Psoas muscle (tissue), 8 donors: Measurements from ENCODE around the gene TMEM51. TPM values are rescaled to one million over a fixed set of nuclear protein-coding genes. Genes with fewer than 3 reads are reported as not detected.

Experiments used
- ATAC-seq, 4 donors: fragments of 200-7000 bp; cut with Tn5 transposase; one replicate each; pipeline ENCODE4 v1.9.1; 2020; ENCODE audit warnings: moderate library complexity in 3 of 4, mild to moderate bottlenecking in 2 of 4
- DNase-seq, 2 donors: peaks; one replicate each; pipeline ENCODE4 v3.0.0-alpha.2; 2020
- H3K27ac ChIP-seq: fragments of 200-600 bp; one replicate; pipeline ENCODE4 v1.8.0; 2022
- H3K27me3 ChIP-seq, 3 donors: fragments of 200-600 bp in 1 of 3; one replicate each; pipeline versions ENCODE4 v1.6.1 to v1.8.0; 2013 to 2022; ENCODE audit warnings: low read length in 2 of 3, mild to moderate bottlenecking in 2 of 3, moderate library complexity in 1 of 3; ENCODE audit not compliant: insufficient read depth in 3 of 3
- H3K36me3 ChIP-seq, 2 donors: fragments of 200-600 bp in 1 of 2; one replicate each; pipeline versions ENCODE4 v1.6.1 to v1.8.0; 2013 to 2022; ENCODE audit warnings: low read depth in 1 of 2, mild to moderate bottlenecking in 1 of 2, moderate library complexity in 1 of 2; ENCODE audit not compliant: insufficient read depth in 1 of 2
- H3K4me1 ChIP-seq: fragments of 200-600 bp; one replicate; pipeline ENCODE4 v1.8.0; 2022
- H3K4me3 ChIP-seq: fragments of 200-600 bp; one replicate; pipeline ENCODE4 v1.8.0; 2022; ENCODE audit warnings: mild to moderate bottlenecking
- H3K9me3 ChIP-seq: fragments of 200-600 bp; one replicate; pipeline ENCODE4 v1.8.0; 2022
- WGBS, 3 donors: extraction: QIAGEN DNeasy Blood & Tissue Kit; methylation state at CpG; one replicate each; pipeline versions ENCODE4 v1.1.6 to v1.1.7; 2013; 5-methylcytosine and 5-hydroxymethylcytosine counted together
- intact Hi-C, 2 donors: fragments of 100-400 bp; cut with DNase I; formaldehyde crosslinking; loops; one replicate each; pipeline versions ENCODE4 v1.11.0 to v1.14.2; 2022
- polyA plus RNA-seq, 3 donors: library from polyadenylated mRNA; stranded (reverse); fragments of 200-250 nt; gene quantifications; one replicate each; pipeline ENCODE4 v1.2.3, GENCODE V29; 2013
- total RNA-seq, 4 donors: library from RNA; stranded (reverse); fragmentation: NEBNext Ultra II Directional in 2 of 4; extraction: Animal tissue kit (Norgen Biotek cat#: 25700) in 2 of 4; gene quantifications; one replicate each; pipeline versions ENCODE4 v1.2.1 to v1.2.4, GENCODE V29; 2021 to 2023
- TF ChIP-seq, protein P1 (sequence below): fragments of 200-600 bp; IDR thresholded peaks from one replicate; pipeline ENCODE4 v1.8.0; 2022; ENCODE audit warnings: antibody characterized with exemption
- donor health status: healthy with polysubstance abuse.
- donor health status: DM: no; HTN: no; CAD: no; lungs with moderate emphysema.
- donor health status: Bipolar disorder and iron deficiency.
- donor health status: healthy.
- donor health status: DM: yes; HTN: yes; CAD: no.
- donor health status: DM: no; HTN: no; CAD: no.
- donor health status: DM: no; HTN: no; CAD: no.
- donor health status: DM: yes; HTN: yes; CAD: no.

The TMEM51 gene
- total and polyA plus RNA-seq, 7 donors: 0.67 to 1.7 (median 0.97) TPM

DNA sequence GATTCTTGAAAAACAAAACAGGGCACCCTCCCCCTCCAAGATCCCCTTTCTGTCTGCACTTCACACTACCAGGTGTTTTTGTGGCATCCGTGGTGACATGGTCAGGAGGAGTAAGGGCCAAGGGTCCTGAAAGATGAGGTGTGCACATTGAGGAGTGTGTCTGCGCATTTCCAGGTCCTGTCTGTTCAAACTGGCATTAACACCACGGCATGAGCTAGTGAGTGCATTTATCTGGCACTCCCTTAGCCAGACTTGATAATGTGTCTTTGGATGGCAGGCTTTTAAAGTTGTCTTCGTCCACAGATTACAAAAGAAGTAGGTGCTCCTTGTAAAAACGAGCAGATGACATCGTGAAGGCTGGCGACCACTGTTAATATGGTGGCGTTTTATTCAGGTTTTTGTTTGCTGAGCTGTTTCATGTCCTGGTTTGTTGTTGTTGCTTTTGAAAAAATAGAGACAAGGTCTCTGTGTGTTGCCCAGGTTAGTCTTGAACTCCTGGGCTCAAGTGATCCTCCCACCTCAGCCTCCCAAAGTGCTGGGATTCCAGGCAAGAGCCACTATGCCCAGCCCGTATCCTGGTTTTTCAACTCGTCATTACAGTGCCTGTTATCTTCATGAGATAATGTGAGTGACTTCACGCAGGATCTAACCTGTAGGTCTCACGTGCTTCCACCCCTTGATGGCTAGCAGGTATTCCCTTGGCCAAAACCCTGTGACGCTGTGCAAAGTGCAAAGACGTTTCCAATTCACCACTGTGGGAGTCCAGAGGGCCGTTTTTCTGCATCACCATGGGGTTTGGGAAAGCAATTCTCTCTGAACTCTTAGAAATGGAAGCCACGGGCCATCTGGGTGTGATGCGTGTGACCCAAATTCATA lies 4.2 kb downstream of the TMEM51 start:
- intact Hi-C loops: no loop called here
- DNase-seq (no peak), ATAC-seq (no peak)
- no peaks in the 10 kb centered on the region for H3K36me3 ChIP-seq
- no peaks in the 10 kb centered on the region for H3K9me3 ChIP-seq
- no peak overlapping the region for H3K4me3 ChIP-seq
- 83 to 86% (median 84%) methylated on average over 17 of the region's 17 CpGs for WGBS, 3 donors
- peaks cover 0 to 27% (median 2%) of the 10 kb centered on the region in 3 donors for H3K27me3 ChIP-seq
- no peaks in the 10 kb centered on the region for H3K4me1 ChIP-seq
- H3K27ac ChIP-seq: no peak overlapping the region
- TF ChIP-seq, protein P1, sequence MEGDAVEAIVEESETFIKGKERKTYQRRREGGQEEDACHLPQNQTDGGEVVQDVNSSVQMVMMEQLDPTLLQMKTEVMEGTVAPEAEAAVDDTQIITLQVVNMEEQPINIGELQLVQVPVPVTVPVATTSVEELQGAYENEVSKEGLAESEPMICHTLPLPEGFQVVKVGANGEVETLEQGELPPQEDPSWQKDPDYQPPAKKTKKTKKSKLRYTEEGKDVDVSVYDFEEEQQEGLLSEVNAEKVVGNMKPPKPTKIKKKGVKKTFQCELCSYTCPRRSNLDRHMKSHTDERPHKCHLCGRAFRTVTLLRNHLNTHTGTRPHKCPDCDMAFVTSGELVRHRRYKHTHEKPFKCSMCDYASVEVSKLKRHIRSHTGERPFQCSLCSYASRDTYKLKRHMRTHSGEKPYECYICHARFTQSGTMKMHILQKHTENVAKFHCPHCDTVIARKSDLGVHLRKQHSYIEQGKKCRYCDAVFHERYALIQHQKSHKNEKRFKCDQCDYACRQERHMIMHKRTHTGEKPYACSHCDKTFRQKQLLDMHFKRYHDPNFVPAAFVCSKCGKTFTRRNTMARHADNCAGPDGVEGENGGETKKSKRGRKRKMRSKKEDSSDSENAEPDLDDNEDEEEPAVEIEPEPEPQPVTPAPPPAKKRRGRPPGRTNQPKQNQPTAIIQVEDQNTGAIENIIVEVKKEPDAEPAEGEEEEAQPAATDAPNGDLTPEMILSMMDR: no peak

DNA sequence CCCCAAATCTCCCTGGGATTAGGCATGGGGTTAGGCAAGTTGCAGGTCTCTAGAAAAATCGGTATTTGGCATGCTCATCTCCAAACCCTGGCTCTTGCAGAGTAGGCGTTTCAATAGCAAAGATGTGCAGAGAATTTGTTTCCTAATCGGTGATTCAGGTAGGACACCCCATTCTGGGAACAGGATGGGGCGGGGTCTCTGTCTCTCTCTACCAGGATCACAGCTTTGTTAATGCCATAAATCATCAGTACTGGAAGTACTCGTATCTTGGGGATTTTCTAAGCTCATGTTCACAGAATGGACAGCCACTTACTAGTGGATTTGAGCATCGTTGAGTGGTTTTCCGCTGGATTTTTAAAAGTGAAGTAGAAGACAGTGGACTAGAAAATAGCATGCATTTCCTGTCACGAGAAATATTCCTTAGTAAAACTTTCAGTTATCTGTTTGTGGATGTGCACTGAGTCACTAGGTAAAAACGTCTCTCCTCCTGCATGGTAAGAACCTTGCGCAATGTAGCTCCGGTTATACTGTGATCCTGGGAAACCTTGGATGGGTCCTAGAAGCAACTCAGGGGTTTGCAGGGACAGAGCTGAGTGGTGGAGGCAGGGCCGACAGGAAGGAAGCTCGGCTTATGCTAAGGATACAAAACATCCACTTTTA lies 5.1 kb downstream of the TMEM51 start:
- Histone ChIP-seq H3K36me3 (no peaks in the 10 kb centered on the region), H3K9me3 (no peaks in the 10 kb centered on the region), H3K4me1 (no peaks in the 10 kb centered on the region), H3K4me3 (peak overlapping the region; percentile 7), H3K27ac (peak overlapping the region; percentile 16), H3K27me3 (peaks cover 0 to 19% (median 0%) of the 10 kb centered on the region in 3 donors)
- TF ChIP-seq, protein P1: no peak
- ATAC-seq (no peak), DNase-seq (no peak)
- 75 to 77% (median 76%) methylated on average over 13 of the region's 13 CpGs for WGBS, 3 donors
- intact Hi-C loops: no loop called here

DNA sequence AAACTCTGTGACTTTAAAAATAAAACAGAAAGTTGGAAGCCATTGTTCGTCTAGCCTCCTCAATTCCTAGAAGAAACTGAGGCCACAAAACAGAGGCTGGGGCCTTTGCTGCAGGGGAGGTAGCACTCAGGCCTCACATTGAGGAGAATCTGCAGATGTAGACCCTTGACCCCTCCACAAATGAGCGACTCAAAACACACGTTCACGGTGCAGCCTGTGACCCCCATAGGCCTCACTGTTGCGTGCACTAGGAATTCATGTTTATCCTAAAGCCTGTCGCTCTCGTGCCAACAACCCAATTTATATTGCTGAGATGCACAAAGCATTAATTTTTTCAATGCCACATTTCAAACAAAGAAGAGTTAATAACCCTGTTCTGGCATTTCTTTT lies 5.6 kb downstream of the TMEM51 start:
- intact Hi-C loops: no loop called here
- ATAC-seq: no peak

DNA sequence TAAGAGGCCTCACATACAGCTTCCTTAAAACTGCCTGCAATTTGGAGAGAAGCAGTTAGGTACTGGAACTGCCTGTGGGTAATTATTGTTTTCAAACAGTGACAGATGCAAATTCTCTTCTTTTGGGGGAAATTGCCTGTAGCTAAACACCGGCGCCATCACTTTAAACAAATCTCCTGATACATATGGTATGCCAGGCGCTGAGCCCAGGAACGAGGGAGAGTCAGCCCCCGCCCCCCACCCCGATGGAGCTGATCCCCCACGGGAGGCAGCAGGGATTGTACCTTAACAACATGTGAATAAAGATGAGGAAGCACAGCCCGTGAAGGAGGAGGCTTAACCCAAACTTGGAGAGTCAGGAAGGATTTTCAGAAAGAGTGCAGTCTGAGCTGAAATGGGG lies 7.1 kb downstream of the TMEM51 start:
- Histone ChIP-seq H3K36me3 (no peaks in the 10 kb centered on the region), H3K4me1 (no peaks in the 10 kb centered on the region), H3K9me3 (no peaks in the 10 kb centered on the region), H3K4me3 (no peak overlapping the region), H3K27me3 (no peaks in the 10 kb centered on the region), H3K27ac (no peak overlapping the region)
- 64 to 70% (median 67%) methylated on average over 8 of the region's 8 CpGs for WGBS, 3 donors
- TF ChIP-seq, protein P1: no peak
- intact Hi-C loops: no loop called here
- DNase-seq (no peak), ATAC-seq (no peak)

More for the DNA sequence above, 5.6 kb downstream of the TMEM51 start:
- Histone ChIP-seq H3K4me1 (no peaks in the 10 kb centered on the region), H3K36me3 (no peaks in the 10 kb centered on the region), H3K4me3 (peak overlapping the region; percentile 7), H3K27me3 (peaks cover 0 to 14% (median 0%) of the 10 kb centered on the region in 3 donors), H3K9me3 (no peaks in the 10 kb centered on the region), H3K27ac (peak overlapping the region; percentile 16)
- TF ChIP-seq, protein P1: no peak
- DNase-seq: no peak
- 59 to 67% (median 67%) methylated on average over 7 of the region's 7 CpGs for WGBS, 3 donors
